B cell (primary cell): ENCODE results near the gene CDK5R2. TPM values are rescaled to one million over a fixed set of nuclear protein-coding genes. Genes with fewer than 3 reads are reported as not detected.

Experiments
- ATAC-seq: fragments of 200-7000 bp; cut with Tn5 transposase; one replicate; pipeline ENCODE4 v1.10.0; 2021; ENCODE audit warnings: low read depth, mild to moderate bottlenecking, moderate number of reproducible peaks, moderate library complexity
- CTCF ChIA-PET: fragments of 350-600 bp; sonication (Branson Sonifier 250); formaldehyde crosslinking; loops from one replicate; lab custom pipeline; 2021; ENCODE audit warnings: antibody characterized with exemption, inconsistent platforms; lab: Charles Lee
- POLR2A ChIA-PET: fragments of 350-600 bp; sonication (Branson Sonifier 250); formaldehyde crosslinking; loops from one replicate; lab custom pipeline; 2021; ENCODE audit warnings: antibody characterized with exemption; lab: Charles Lee
- DNase-seq: peaks from one replicate; pipeline ENCODE4 v3.0.0; 2013
- H2AFZ ChIP-seq: 2 replicates; pipeline ENCODE4 v1.6.1; 2012; ENCODE audit warnings: mild to moderate bottlenecking, low read depth, low read length; ENCODE audit not compliant: insufficient read depth, poor library complexity, severe bottlenecking
- H3K27ac ChIP-seq, 2 donors: 1 replicate in 1 of 2; 2 replicates in 1 of 2; pipeline ENCODE4 v1.5.1; 2012 to 2013; ENCODE audit warnings: low read length in 2 of 2, mild to moderate bottlenecking in 2 of 2, moderate library complexity in 1 of 2
- H3K27me3 ChIP-seq, 4 experiments: fragments of 200-600 bp in 1 of 4; sonication (generic) in 1 of 4; replicated peaks in 1 of 4; 1 replicate in 2 of 4; 2 replicates in 2 of 4; pipeline versions ENCODE4 v1.6.1 to v1.7.0; 2013 to 2016; ENCODE audit warnings: low read length in 3 of 4, mild to moderate bottlenecking in 2 of 4, mixed read lengths in 1 of 4, moderate library complexity in 1 of 4; ENCODE audit not compliant: insufficient read depth in 4 of 4, control insufficient read depth in 3 of 4; ENCODE audit errors: control extremely low read depth in 1 of 4
- H3K36me3 ChIP-seq, 2 experiments: replicated peaks in 1 of 2; 1 replicate in 1 of 2; 2 replicates in 1 of 2; pipeline versions ENCODE4 v1.6.1 to v1.7.1; 2013; ENCODE audit warnings: low read length in 1 of 2; ENCODE audit not compliant: insufficient read depth in 2 of 2, control insufficient read depth in 1 of 2; ENCODE audit errors: control extremely low read depth in 1 of 2, extremely low read depth in 1 of 2
- H3K4me1 ChIP-seq, 2 donors: fragments of 200-600 bp in 1 of 2; sonication (generic) in 1 of 2; 1 replicate in 1 of 2; 2 replicates in 1 of 2; pipeline versions ENCODE4 v1.5.1 to v1.6.1; 2013 to 2017; ENCODE audit warnings: low read length in 2 of 2; ENCODE audit not compliant: control insufficient read depth in 2 of 2, insufficient read depth in 2 of 2
- H3K4me2 ChIP-seq: replicated peaks from 2 replicates; pipeline ENCODE3; 2012; ENCODE audit warnings: mild to moderate bottlenecking, low read depth, low read length; ENCODE audit not compliant: poor library complexity, severe bottlenecking
- H3K4me3 ChIP-seq, 5 experiments: fragments of 200-600 bp in 1 of 5; sonication (generic) in 1 of 5; 1 replicate in 3 of 5; 2 replicates in 2 of 5; pipeline versions ENCODE4 v1.5.1 to v1.7.0; 2011 to 2016; ENCODE audit warnings: low read length in 4 of 5, mild to moderate bottlenecking in 4 of 5, low read depth in 2 of 5, control low read depth in 1 of 5, moderate library complexity in 1 of 5; ENCODE audit not compliant: insufficient read depth in 1 of 5; ENCODE audit errors: control extremely low read depth in 1 of 5, extremely low read depth in 1 of 5
- H3K79me2 ChIP-seq: fragments of 200-600 bp; sonication (generic); one replicate; pipeline ENCODE4 v1.6.0; 2016; ENCODE audit warnings: low read length; ENCODE audit not compliant: control insufficient read depth, insufficient read depth
- H3K9ac ChIP-seq: fragments of 200-600 bp; sonication (generic); 2 replicates; pipeline ENCODE4 v1.6.1; 2017; ENCODE audit warnings: mild to moderate bottlenecking, low read length, moderate library complexity
- H3K9me3 ChIP-seq, 3 donors: one replicate each; pipeline versions ENCODE4 v1.6.1 to v1.7.1; 2013; ENCODE audit warnings: low read length in 2 of 3; ENCODE audit not compliant: control insufficient read depth in 2 of 3, insufficient read depth in 1 of 3; ENCODE audit errors: control extremely low read depth in 1 of 3
- H4K20me1 ChIP-seq: 2 replicates; pipeline ENCODE4 v1.6.0; 2012; ENCODE audit warnings: mild to moderate bottlenecking, low read length; ENCODE audit not compliant: insufficient read depth, control insufficient read depth, poor library complexity, severe bottlenecking
- H3K27ac Mint-ChIP-seq: one replicate; pipeline ENCODE4 v1.8.0; 2021; ENCODE audit warnings: mixed read lengths
- H3K27me3 Mint-ChIP-seq: one replicate; pipeline ENCODE4 v1.8.0; 2021; ENCODE audit warnings: mixed read lengths
- H3K4me1 Mint-ChIP-seq: one replicate; pipeline ENCODE4 v1.8.0; 2021; ENCODE audit warnings: mixed read lengths
- H3K4me3 Mint-ChIP-seq: one replicate; pipeline ENCODE4 v1.8.0; 2021; ENCODE audit warnings: mixed read lengths
- H3K9me3 Mint-ChIP-seq: one replicate; pipeline ENCODE4 v1.8.0; 2022; ENCODE audit warnings: mixed read lengths; ENCODE audit not compliant: insufficient read depth
- CTCF ChIP-seq: fragments of 200-600 bp; IDR thresholded peaks from one replicate; pipeline ENCODE4 v1.8.0; 2022; ENCODE audit warnings: antibody characterized with exemption, mild to moderate bottlenecking
- EZH2 ChIP-seq: IDR thresholded peaks from 2 replicates; pipeline ENCODE4 v1.6.1; 2012; ENCODE audit warnings: borderline replicate concordance, low read depth, mild to moderate bottlenecking, moderate library complexity, low read length; ENCODE audit not compliant: insufficient read depth, poor library complexity, severe bottlenecking
- WGBS: methylation state at CpG from one replicate; pipeline ENCODE4 v1.1.5; 2013; ENCODE audit warnings: missing lambda C conversion rate; ENCODE audit not compliant: insufficient coverage; 5-methylcytosine and 5-hydroxymethylcytosine counted together
- intact Hi-C: fragments of 100-400 bp; cut with micrococcal nuclease; formaldehyde crosslinking; loops from one replicate; pipeline ENCODE4 v1.10.0; 2022
- polyA plus RNA-seq: library from polyadenylated mRNA; depleted of rRNA; stranded (reverse); fragments of >200 nt; gene quantifications from 2 replicates; pipeline ENCODE4 v1.2.3, GENCODE V29; 2012
- total RNA-seq, 2 donors: library from RNA; stranded (reverse); fragments of 120-200 nt in 1 of 2; gene quantifications; 1 replicate in 1 of 2; 2 replicates in 1 of 2; pipeline versions ENCODE4 v1.2.3 to v1.2.4, GENCODE V29; 2013 to 2022

Gene CDK5R2
- total and polyA plus RNA-seq, 2 donors (not counting 1 experiment from before 2014, with no cell fraction given), result not detected

GRCh38 chr2:218920504-218920903 is 39.0 kb upstream of the CDK5R2 start:
- POLR2A ChIA-PET, result no interaction called here

GRCh38 chr2:218924757-218925156 is 34.7 kb upstream of the CDK5R2 start:
- no peak overlapping the region for H2AFZ ChIP-seq
- H3K4me1 Mint-ChIP-seq, result peaks cover 2% of the 10 kb centered on the region
- ATAC-seq, result no peak
- no peak overlapping the region for H3K4me2 ChIP-seq
- H3K9me3 Mint-ChIP-seq, result peaks cover 10% of the 10 kb centered on the region
- peaks cover 36% of the 10 kb centered on the region for H3K27me3 Mint-ChIP-seq
- ChIA-PET POLR2A (no interaction called here), CTCF (no interaction called here)
- no peaks in the 10 kb centered on the region for H3K79me2 ChIP-seq
- H3K4me3 ChIP-seq, result no peak overlapping the region
- H3K27me3 ChIP-seq, result peaks cover 0 to 16% (median 3%) of the 10 kb centered on the region in 4 experiments
- intact Hi-C loops, result no loop called here
- no peak overlapping the region for H3K9ac ChIP-seq
- H3K4me1 ChIP-seq, result peaks cover 0 to 4% of the 10 kb centered on the region in 2 donors
- 40% methylated on average over 1 of the region's 2 CpGs for WGBS
- H4K20me1 ChIP-seq, result no peaks in the 10 kb centered on the region
- no peak overlapping the region for H3K4me3 Mint-ChIP-seq
- no peaks in the 10 kb centered on the region for H3K36me3 ChIP-seq
- TF ChIP-seq EZH2 (no peak), CTCF (no peak)
- DNase-seq, result no peak
- H3K27ac ChIP-seq, result no peak overlapping the region
- no peak overlapping the region for H3K27ac Mint-ChIP-seq
- peaks cover 3 to 24% (median 12%) of the 10 kb centered on the region in 3 donors for H3K9me3 ChIP-seq

More at GRCh38 chr2:218920504-218920903, 39.0 kb upstream of the CDK5R2 start:
- Histone ChIP-seq H4K20me1 (no peaks in the 10 kb centered on the region), H3K4me2 (no peak overlapping the region), H3K9ac (no peak overlapping the region), H3K4me3 (no peak overlapping the region), H3K27me3 (peaks cover 0 to 12% (median 0%) of the 10 kb centered on the region in 4 experiments), H3K36me3 (no peaks in the 10 kb centered on the region), H2AFZ (no peak overlapping the region), H3K79me2 (no peaks in the 10 kb centered on the region), H3K9me3 (peaks cover 3 to 24% (median 12%) of the 10 kb centered on the region in 3 donors), H3K4me1 (peaks cover 0 to 4% of the 10 kb centered on the region in 2 donors), H3K27ac (no peak overlapping the region)
- Mint-ChIP-seq H3K4me3 (no peak overlapping the region), H3K9me3 (peaks cover 10% of the 10 kb centered on the region), H3K27me3 (peaks cover 31% of the 10 kb centered on the region), H3K4me1 (peaks cover 2% of the 10 kb centered on the region), H3K27ac (no peak overlapping the region)
- TF ChIP-seq EZH2 (no peak), CTCF (no peak)
- CTCF ChIA-PET, result no interaction called here
- no peak for DNase-seq
- intact Hi-C loops, result no loop called here
- ATAC-seq, result no peak
- WGBS, result no CpG with 5 or more reads among the region's 1 CpG
